Measurements from ENCODE around the gene DDHD1.
"Not testable (repeated sequence)": the region's sequence is repeated elsewhere in the genome, so short reads cannot be mapped to it uniquely, and the experiment has no call there.

DNA sequence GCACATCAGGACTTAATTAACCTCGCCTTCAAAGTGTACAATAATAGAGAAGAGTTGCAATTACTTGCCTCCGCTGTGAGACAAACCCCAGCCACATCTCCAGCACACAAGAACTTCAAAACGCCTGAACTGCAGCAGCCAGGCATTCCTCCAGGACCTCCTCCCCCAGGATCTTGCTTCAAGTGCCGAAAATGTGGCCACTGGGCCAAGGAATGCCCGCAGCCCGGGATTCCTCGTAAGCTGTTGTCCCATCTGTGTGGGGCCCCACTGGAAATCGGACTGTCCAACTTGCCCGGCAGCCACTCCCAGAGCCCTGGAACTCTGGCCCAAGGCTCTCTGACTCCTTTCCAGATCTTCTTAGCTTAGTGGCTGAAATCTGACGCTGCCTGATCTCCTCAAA lies 22.6 kb downstream of the DDHD1 start:
- TF ChIP-seq POLR2A (IDR thresholded peaks at IDR 0.05): not testable (repeated sequence)
- TF ChIP-seq, protein P1, sequence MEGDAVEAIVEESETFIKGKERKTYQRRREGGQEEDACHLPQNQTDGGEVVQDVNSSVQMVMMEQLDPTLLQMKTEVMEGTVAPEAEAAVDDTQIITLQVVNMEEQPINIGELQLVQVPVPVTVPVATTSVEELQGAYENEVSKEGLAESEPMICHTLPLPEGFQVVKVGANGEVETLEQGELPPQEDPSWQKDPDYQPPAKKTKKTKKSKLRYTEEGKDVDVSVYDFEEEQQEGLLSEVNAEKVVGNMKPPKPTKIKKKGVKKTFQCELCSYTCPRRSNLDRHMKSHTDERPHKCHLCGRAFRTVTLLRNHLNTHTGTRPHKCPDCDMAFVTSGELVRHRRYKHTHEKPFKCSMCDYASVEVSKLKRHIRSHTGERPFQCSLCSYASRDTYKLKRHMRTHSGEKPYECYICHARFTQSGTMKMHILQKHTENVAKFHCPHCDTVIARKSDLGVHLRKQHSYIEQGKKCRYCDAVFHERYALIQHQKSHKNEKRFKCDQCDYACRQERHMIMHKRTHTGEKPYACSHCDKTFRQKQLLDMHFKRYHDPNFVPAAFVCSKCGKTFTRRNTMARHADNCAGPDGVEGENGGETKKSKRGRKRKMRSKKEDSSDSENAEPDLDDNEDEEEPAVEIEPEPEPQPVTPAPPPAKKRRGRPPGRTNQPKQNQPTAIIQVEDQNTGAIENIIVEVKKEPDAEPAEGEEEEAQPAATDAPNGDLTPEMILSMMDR (IDR thresholded peaks at IDR 0.05): not testable (repeated sequence)

All from Peyer's patch (tissue), 4 donors.